PC-3 (cell line): ENCODE results near the gene FAM107B. TPM values are rescaled to one million over a fixed set of nuclear protein-coding genes. Genes with fewer than 3 reads are reported as not detected.

Experiments used
- ATAC-seq: fragments of 200-7000 bp; cut with Tn5 transposase; 2 replicates; pipeline ENCODE4 v1.9.1; 2020; ENCODE audit warnings: mild to moderate bottlenecking, moderate library complexity
- BruUV-seq: library from RNA; stranded (reverse); fragments of 400-500 nt; replicated peaks from 2 replicates; lab custom pipeline; 2021; lab: Mats Ljungman, UMichigan
- CTCF ChIA-PET: fragments of 300-600 bp; sonication (Branson Sonifier 250); formaldehyde crosslinking; loops from one replicate; lab custom pipeline; 2022; ENCODE audit warnings: antibody characterized with exemption; lab: Charles Lee
- POLR2A ChIA-PET: fragments of 300-600 bp; sonication (Branson Sonifier 250); formaldehyde crosslinking; loops from one replicate; lab custom pipeline; 2022; ENCODE audit warnings: antibody characterized with exemption; ENCODE audit not compliant: unreplicated experiment; lab: Charles Lee
- DNase-seq: peaks from one replicate; pipeline ENCODE4 v3.0.0-alpha.2; 2015
- H2AFZ ChIP-seq: fragments of 300-600 bp; sonication (generic); 2 replicates; pipeline ENCODE4 v1.6.0; 2016; ENCODE audit warnings: antibody characterized with exemption, low read length
- H3F3A ChIP-seq: fragments of 300-600 bp; sonication (generic); one replicate; pipeline ENCODE4 v1.6.0; 2017; ENCODE audit warnings: antibody characterized with exemption, low read length, control low read depth, mild to moderate bottlenecking; ENCODE audit not compliant: unreplicated experiment
- H3K27ac ChIP-seq: fragments of 300-600 bp; sonication (generic); 2 replicates; pipeline ENCODE4 v1.5.1; 2016; ENCODE audit warnings: mild to moderate bottlenecking, low read length
- H3K27me3 ChIP-seq: fragments of 300-600 bp; sonication (generic); 2 replicates; pipeline ENCODE4 v1.6.1; 2016; ENCODE audit warnings: low read length, mixed read lengths
- H3K36me3 ChIP-seq: fragments of 300-600 bp; sonication (generic); 2 replicates; pipeline ENCODE4 v1.6.1; 2016; ENCODE audit warnings: low read depth, mixed run types, low read length, mixed read lengths
- H3K4me1 ChIP-seq: fragments of 300-600 bp; sonication (generic); 2 replicates; pipeline ENCODE4 v1.5.1; 2016; ENCODE audit warnings: low read length; ENCODE audit not compliant: insufficient read depth
- H3K4me2 ChIP-seq: fragments of 300-600 bp; sonication (generic); 2 replicates; pipeline ENCODE4 v1.6.0; 2016; ENCODE audit warnings: low read length
- H3K4me3 ChIP-seq: fragments of 300-600 bp; sonication (generic); 2 replicates; pipeline ENCODE4 v1.5.1; 2016; ENCODE audit warnings: mild to moderate bottlenecking, low read length, mixed read lengths
- H3K79me2 ChIP-seq: fragments of 300-600 bp; sonication (generic); 2 replicates; pipeline ENCODE4 v1.6.1; 2017; ENCODE audit warnings: low read length, mixed read lengths
- H3K9ac ChIP-seq: fragments of 300-600 bp; sonication (generic); 2 replicates; pipeline ENCODE4 v1.6.0; 2016; ENCODE audit warnings: mild to moderate bottlenecking, low read length
- H3K9me2 ChIP-seq: fragments of 300-600 bp; sonication (generic); replicated peaks from 2 replicates; pipeline ENCODE4 v1.6.1; 2016; ENCODE audit warnings: mixed run types, low read length, mixed read lengths
- H3K9me3 ChIP-seq: fragments of 300-600 bp; sonication (generic); 2 replicates; pipeline ENCODE4 v1.6.1; 2016; ENCODE audit warnings: low read length, mixed read lengths
- H4K20me1 ChIP-seq: fragments of 300-600 bp; sonication (generic); 2 replicates; pipeline ENCODE4 v1.6.1; 2016; ENCODE audit warnings: low read length, mixed read lengths
- CTCF ChIP-seq: fragments of 300-600 bp; sonication (generic); conservative IDR thresholded peaks from 2 replicates; pipeline ENCODE4 v1.5.1; 2017; ENCODE audit warnings: antibody characterized with exemption, low read depth, mild to moderate bottlenecking, low read length
- EZH2 ChIP-seq: fragments of 300-600 bp; sonication (generic); IDR thresholded peaks from one replicate; pipeline ENCODE4 v1.6.1; 2017; ENCODE audit warnings: antibody characterized with exemption, mild to moderate bottlenecking, low read length; ENCODE audit not compliant: unreplicated experiment
- EZH2phosphoT487 ChIP-seq: fragments of 300-600 bp; sonication (generic); IDR thresholded peaks from 2 replicates; pipeline ENCODE4 v1.6.1; 2018; ENCODE audit warnings: mild to moderate bottlenecking, antibody characterized with exemption, low read length, borderline replicate concordance
- intact Hi-C: fragments of 100-400 bp; cut with micrococcal nuclease; formaldehyde crosslinking; loops from 2 replicates; pipeline ENCODE4 v1.9.0; 2023
- total RNA-seq: library from RNA; depleted of rRNA; stranded (reverse); fragments of >200 nt; gene quantifications from 2 replicates; pipeline ENCODE4 v1.2.3, GENCODE V29; 2014

FAM107B gene
- total RNA-seq, 1 experiment from 2014 or later = 36.6 TPM

- Histone ChIP-seq H3K27ac (no peak overlapping the region), H3K9me3 (no peaks in the 10 kb centered on the region), H3K9me2 (no peaks in the 10 kb centered on the region), H3K4me3 (no peak overlapping the region), H3K79me2 (no peaks in the 10 kb centered on the region), H3K9ac (no peak overlapping the region), H3K27me3 (no peaks in the 10 kb centered on the region), H3F3A (no peaks in the 10 kb centered on the region), H3K4me2 (no peak overlapping the region), H3K4me1 (no peaks in the 10 kb centered on the region), H2AFZ (no peak overlapping the region), H4K20me1 (no peaks in the 10 kb centered on the region), H3K36me3 (no peaks in the 10 kb centered on the region)
- DNase-seq = peak; percentile 27
- ATAC-seq = no peak
- intact Hi-C loops = no loop called here
- no TSS peak for BruUV-seq
- CTCF ChIA-PET = interaction anchor here (0.6 to 0.8 kb wide), 2 partner anchors 282 to 283 kb away, joined by 3 to 13 read pairs; no protein-coding TSS in a partner anchor
- POLR2A ChIA-PET = no interaction called here
- TF ChIP-seq CTCF = peak; percentile 49
- no peak for TF ChIP-seq EZH2
These were observed 296.1 kb downstream of the FAM107B start for GRCh38 chr10:14478604-14479003.

- H3K9me3 ChIP-seq = no peaks in the 10 kb centered on the region
- no peaks in the 10 kb centered on the region for H3K79me2 ChIP-seq
- H3K4me3 ChIP-seq = no peak overlapping the region
- no peaks in the 10 kb centered on the region for H3F3A ChIP-seq
- intact Hi-C loops = no loop called here
- BruUV-seq = no TSS peak
- H3K4me2 ChIP-seq = no peak overlapping the region
- no peaks in the 10 kb centered on the region for H4K20me1 ChIP-seq
- DNase-seq (no peak), ATAC-seq (no peak)
- no peaks in the 10 kb centered on the region for H3K9me2 ChIP-seq
- ChIA-PET POLR2A (no interaction called here), CTCF (interaction anchor here (0.8 kb wide), 1 partner anchor 283 kb away, joined by 3 read pairs; no protein-coding TSS in a partner anchor)
- TF ChIP-seq EZH2 (no peak), CTCF (no peak), EZH2phosphoT487 (no peak)
- no peaks in the 10 kb centered on the region for H3K4me1 ChIP-seq
- no peaks in the 10 kb centered on the region for H3K27me3 ChIP-seq
- H3K27ac ChIP-seq = no peak overlapping the region
- H3K9ac ChIP-seq = no peak overlapping the region
- H2AFZ ChIP-seq = no peak overlapping the region
- no peaks in the 10 kb centered on the region for H3K36me3 ChIP-seq
These were observed 296.5 kb downstream of the FAM107B start for GRCh38 chr10:14478201-14478600.

GRCh38 chr10:14477408-14477710 lies 297.3 kb downstream of the FAM107B start:
- H3K27ac ChIP-seq = no peak overlapping the region
- intact Hi-C loops = no loop called here
- H3F3A ChIP-seq = no peaks in the 10 kb centered on the region
- no peaks in the 10 kb centered on the region for H3K9me2 ChIP-seq
- POLR2A ChIA-PET = no interaction called here
- CTCF ChIA-PET = interaction anchor here (0.6 kb wide), 1 partner anchor 33 kb away, joined by 6 read pairs; no protein-coding TSS in a partner anchor
- H2AFZ ChIP-seq = no peak overlapping the region
- H3K79me2 ChIP-seq = no peaks in the 10 kb centered on the region
- H3K9ac ChIP-seq = no peak overlapping the region
- no peaks in the 10 kb centered on the region for H3K4me1 ChIP-seq
- no peak overlapping the region for H3K4me2 ChIP-seq
- no peaks in the 10 kb centered on the region for H3K9me3 ChIP-seq
- H4K20me1 ChIP-seq = no peaks in the 10 kb centered on the region
- ATAC-seq = no peak
- no peak for DNase-seq
- BruUV-seq = no TSS peak
- H3K27me3 ChIP-seq = no peaks in the 10 kb centered on the region
- no peak overlapping the region for H3K4me3 ChIP-seq
- no peaks in the 10 kb centered on the region for H3K36me3 ChIP-seq
- TF ChIP-seq CTCF (no peak), EZH2 (no peak), EZH2phosphoT487 (no peak)
